Esophagus squamous epithelium (tissue), 5 donors: ENCODE results near the gene ANGPTL7. TPM values are rescaled to one million over a fixed set of nuclear protein-coding genes. Genes with fewer than 3 reads are reported as not detected.

Experiments used
- DNase-seq: peaks from one replicate; lab custom pipeline; 2025; lab: John Stamatoyannopoulos, UW
- H3K27ac ChIP-seq, 4 donors: fragments of 200-600 bp; sonication (generic); one replicate each; pipeline ENCODE4 v1.5.1; 2016 to 2019; ENCODE audit warnings: mild to moderate bottlenecking in 1 of 4
- H3K27me3 ChIP-seq, 4 donors: fragments of 200-600 bp; sonication (generic); 1 replicate in 3 of 4; 2 replicates in 1 of 4; pipeline versions ENCODE4 v1.5.1 to v1.6.0; 2017 to 2021; ENCODE audit warnings: antibody characterized with exemption in 1 of 4
- H3K36me3 ChIP-seq, 3 donors: fragments of 200-600 bp; sonication (generic); one replicate each; pipeline ENCODE4 v1.5.1; 2016 to 2019
- H3K4me1 ChIP-seq, 3 donors: fragments of 200-600 bp; sonication (generic); one replicate each; pipeline ENCODE4 v1.5.1; 2017 to 2019
- H3K4me3 ChIP-seq, 4 donors: fragments of 200-600 bp; sonication (generic); 1 replicate in 3 of 4; 2 replicates in 1 of 4; pipeline ENCODE4 v1.5.1; 2016 to 2019; ENCODE audit warnings: mild to moderate bottlenecking in 2 of 4, moderate library complexity in 1 of 4
- H3K9me3 ChIP-seq, 3 donors: fragments of 200-600 bp; sonication (generic); one replicate each; pipeline ENCODE4 v1.5.1; 2016 to 2019
- CTCF ChIP-seq, 6 experiments: fragments of 450-650 bp in 4 of 6; fragments of 200-600 bp in 2 of 6; sonication (generic) in 2 of 6; IDR thresholded peaks; one replicate each; pipeline ENCODE4 v1.5.1; 2016 to 2019; ENCODE audit warnings: antibody characterized with exemption in 6 of 6, mild to moderate bottlenecking in 4 of 6, moderate library complexity in 4 of 6
- POLR2A ChIP-seq, 4 donors: fragments of 450-650 bp; IDR thresholded peaks; one replicate each; pipeline ENCODE4 v1.6.1; 2017; ENCODE audit warnings: antibody characterized with exemption in 4 of 4, mild to moderate bottlenecking in 4 of 4, moderate library complexity in 3 of 4
- WGBS, 2 donors: methylation state at CpG; one replicate each; pipeline ENCODE4 v1.1.5; 2018; 5-methylcytosine and 5-hydroxymethylcytosine counted together
- intact Hi-C: fragments of 100-400 bp; cut with DNase I; formaldehyde crosslinking; loops from one replicate; pipeline ENCODE4 v1.15.0; 2022
- total RNA-seq, 4 donors: library from RNA; depleted of rRNA; stranded (reverse); fragments of >200 nt; gene quantifications; one replicate each; pipeline ENCODE4 v1.1.0, GENCODE V29; 2016
- donor health status: DM: yes; HTN: yes; CAD: no.

The ANGPTL7 gene
- total RNA-seq, 4 donors from 2014 or later = 1.2 to 1.3 TPM; not detected in 2

DNA sequence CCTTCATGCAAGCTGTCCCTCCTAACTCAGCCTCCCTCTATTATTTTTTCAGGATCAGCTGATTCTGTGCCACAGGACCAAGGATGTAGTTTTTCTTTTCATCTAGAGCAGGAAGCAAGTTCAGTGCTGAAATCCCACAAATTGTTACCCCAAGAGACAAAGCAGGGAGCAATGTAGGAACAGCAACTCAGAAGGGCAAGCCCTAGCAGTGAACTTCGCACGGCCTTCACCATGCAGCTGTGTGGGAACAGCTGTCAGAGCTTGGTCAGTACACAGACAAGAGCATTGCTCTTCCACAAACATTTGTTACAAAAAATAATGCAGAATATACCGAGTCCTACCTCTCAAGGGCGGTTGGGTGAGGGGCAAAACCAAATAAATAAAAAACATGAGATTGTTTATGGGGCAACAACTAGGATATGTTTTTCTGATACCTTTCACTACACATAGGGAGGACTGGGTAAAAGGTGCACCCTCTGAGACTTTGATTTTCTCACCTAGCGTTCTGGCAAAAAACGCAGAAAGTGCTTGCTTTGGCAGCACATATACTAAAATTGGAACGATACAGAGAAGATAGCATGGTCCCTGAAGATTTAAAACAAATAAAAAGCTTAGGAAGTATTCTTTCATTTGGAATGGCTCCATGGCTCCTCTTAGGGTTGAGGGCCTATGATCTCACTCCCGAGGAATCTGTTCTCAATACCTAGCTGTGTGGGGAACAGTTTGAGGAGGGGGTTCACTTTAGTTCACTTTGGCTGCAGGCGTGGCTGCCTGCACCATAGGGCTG lies 37.1 kb upstream of the ANGPTL7 start:
- no peak for DNase-seq
- H3K9me3 ChIP-seq = no peaks in the 10 kb centered on the region
- peaks cover 0 to 97% (median 0%) of the 10 kb centered on the region in 3 donors for H3K36me3 ChIP-seq
- no peak for TF ChIP-seq POLR2A (IDR thresholded peaks at IDR 0.05)
- TF ChIP-seq CTCF (IDR thresholded peaks at IDR 0.05) = no peak
- no peak overlapping the region for H3K4me3 ChIP-seq
- peaks cover 5 to 46% (median 10%) of the 10 kb centered on the region in 3 donors for H3K4me1 ChIP-seq
- 71 to 73% methylated on average over 8 to 9 of the region's 9 CpGs for whole genome bisulfite sequencing, 2 donors
- intact Hi-C loops = no loop called here
- peak overlapping the region in 1 of 4 donors; percentile 39 for H3K27ac ChIP-seq
- no peaks in the 10 kb centered on the region for H3K27me3 ChIP-seq

GRCh38 chr1:11152755-11153154 lies 36.4 kb upstream of the ANGPTL7 start:
- H3K36me3 ChIP-seq = peaks cover 0 to 90% (median 0%) of the 10 kb centered on the region in 3 donors
- H3K27ac ChIP-seq = peak overlapping the region in 1 of 4 donors; percentile 39
- no peak overlapping the region for H3K4me3 ChIP-seq
- intact Hi-C loops = no loop called here
- H3K9me3 ChIP-seq = no peaks in the 10 kb centered on the region
- 86 to 93% methylated on average over 9 of the region's 9 CpGs for WGBS, 2 donors
- TF ChIP-seq CTCF (IDR thresholded peaks at IDR 0.05) (no peak), POLR2A (IDR thresholded peaks at IDR 0.05) (no peak)
- DNase-seq = no peak
- peaks cover 11 to 46% (median 15%) of the 10 kb centered on the region in 3 donors for H3K4me1 ChIP-seq
- no peaks in the 10 kb centered on the region for H3K27me3 ChIP-seq

DNA sequence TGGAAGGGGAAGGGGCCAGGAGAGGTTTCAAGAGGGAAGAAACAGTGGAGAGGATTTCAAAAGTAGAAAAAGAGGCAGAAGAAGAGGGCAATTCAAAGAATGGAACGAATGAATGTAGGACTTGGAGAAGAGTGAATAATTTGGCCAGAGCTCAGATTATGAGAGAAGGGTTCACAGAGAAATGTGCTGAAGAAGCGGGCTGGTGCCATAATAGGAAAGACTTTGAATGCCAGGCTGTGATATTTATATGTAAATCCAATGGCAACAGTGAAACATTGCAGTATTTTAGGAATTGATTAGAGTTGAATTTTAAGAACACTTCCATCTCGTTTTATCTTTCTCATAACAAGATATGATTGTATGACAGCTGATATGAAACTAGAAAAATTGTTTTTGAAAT lies 36.0 kb upstream of the ANGPTL7 start:
- peaks cover 15 to 46% (median 16%) of the 10 kb centered on the region in 3 donors for H3K4me1 ChIP-seq
- H3K27ac ChIP-seq = no peak overlapping the region
- H3K9me3 ChIP-seq = no peaks in the 10 kb centered on the region
- TF ChIP-seq CTCF (IDR thresholded peaks at IDR 0.05) = no peak
- TF ChIP-seq POLR2A (IDR thresholded peaks at IDR 0.05) = no peak
- intact Hi-C loops = no loop called here
- 62 to 68% methylated on average over 3 of the region's 3 CpGs for WGBS, 2 donors
- no peak overlapping the region for H3K4me3 ChIP-seq
- DNase-seq = no peak
- no peaks in the 10 kb centered on the region for H3K27me3 ChIP-seq
- peaks cover 0 to 86% (median 0%) of the 10 kb centered on the region in 3 donors for H3K36me3 ChIP-seq

- Histone ChIP-seq H3K27me3 (no peaks in the 10 kb centered on the region), H3K36me3 (peaks cover 0 to 62% (median 0%) of the 10 kb centered on the region in 3 donors), H3K9me3 (no peaks in the 10 kb centered on the region), H3K4me3 (no peak overlapping the region), H3K4me1 (peaks cover 19 to 51% (median 26%) of the 10 kb centered on the region in 3 donors), H3K27ac (peak overlapping the region in 1 of 4 donors; percentile 77)
- WGBS, 2 donors = 64 to 71% methylated on average over 2 to 3 of the region's 3 CpGs
- intact Hi-C loops = no loop called here
- no peak for TF ChIP-seq CTCF (IDR thresholded peaks at IDR 0.05)
- no peak for TF ChIP-seq POLR2A (IDR thresholded peaks at IDR 0.05)
- DNase-seq = no peak
These were observed 32.7 kb upstream of the ANGPTL7 start for GRCh38 chr1:11156441-11156840.

DNA sequence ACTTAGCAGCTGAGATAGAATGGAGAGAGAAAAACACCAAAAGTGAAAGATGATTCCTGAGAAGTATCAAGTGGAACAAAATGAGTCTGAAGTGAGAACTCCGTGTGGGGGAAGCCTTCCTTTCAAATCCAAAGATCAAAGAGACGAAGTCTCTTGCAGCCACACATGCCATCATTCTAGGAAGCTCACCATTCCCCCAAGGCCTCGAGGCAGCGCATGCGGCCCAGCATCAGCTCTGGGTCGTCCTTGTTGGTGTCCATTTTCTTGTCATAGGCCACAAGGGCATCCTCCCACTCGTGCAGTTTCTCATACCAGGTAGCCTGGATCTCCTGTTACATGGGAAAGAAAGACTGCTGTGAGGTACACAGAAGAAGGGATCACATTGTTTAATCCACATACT lies 32.2 kb upstream of the ANGPTL7 start:
- DNase-seq = no peak
- TF ChIP-seq CTCF (IDR thresholded peaks at IDR 0.05) = no peak
- no peak for TF ChIP-seq POLR2A (IDR thresholded peaks at IDR 0.05)

More for the DNA sequence above, 32.2 kb upstream of the ANGPTL7 start:
- intact Hi-C loops = no loop called here
- Histone ChIP-seq H3K36me3 (peaks cover 0 to 62% (median 0%) of the 10 kb centered on the region in 3 donors), H3K27ac (peak overlapping the region in 3 of 4 donors; percentile 47 to 77 (median 69)), H3K9me3 (no peaks in the 10 kb centered on the region), H3K27me3 (no peaks in the 10 kb centered on the region), H3K4me3 (no peak overlapping the region), H3K4me1 (peaks cover 19 to 46% (median 26%) of the 10 kb centered on the region in 3 donors)
- 89 to 90% methylated on average over 7 of the region's 7 CpGs for WGBS, 2 donors
